ENCODE data around the gene PROP1. TPM values are rescaled to one million over a fixed set of nuclear protein-coding genes. Genes with fewer than 3 reads are reported as not detected.

Gene PROP1
- total and polyA plus RNA-seq, 2 donors (not counting 3 experiments of a cell fraction or from before 2014, with no cell fraction given), result not detected

DNA sequence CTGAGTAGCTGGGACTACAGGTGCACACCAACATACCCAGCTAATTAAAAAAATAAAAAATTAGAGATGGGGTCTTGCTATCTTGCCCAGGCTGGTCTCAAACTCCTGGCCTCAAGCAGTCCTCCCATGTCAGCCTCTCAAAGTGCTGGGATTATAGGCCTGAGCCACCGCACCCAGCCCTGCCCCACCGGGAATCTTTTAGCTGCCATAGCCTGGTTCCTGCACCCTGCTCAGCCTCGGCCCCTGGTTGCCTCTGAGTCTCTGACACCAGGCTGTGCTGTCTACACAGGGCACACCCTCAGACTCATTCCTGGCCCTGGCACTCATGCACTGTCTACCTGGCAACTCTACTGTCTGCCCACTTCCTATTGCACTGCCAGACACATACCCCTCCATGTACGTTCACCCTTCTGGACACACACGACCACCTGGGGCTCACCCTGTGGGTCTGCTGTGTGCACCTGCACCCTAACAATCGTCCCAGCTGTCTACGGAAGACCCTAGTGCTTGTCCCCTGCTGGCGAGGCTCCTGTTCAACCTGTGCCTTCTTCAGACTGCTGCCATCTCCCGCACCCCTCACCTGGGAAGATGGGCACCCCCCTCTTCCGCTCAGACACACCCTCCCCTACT is 1.4 kb downstream of the PROP1 start:
- H4K20me1 ChIP-seq (replicated peaks; ENCODE audit: control insufficient read depth, extremely low read depth, insufficient read depth, low read length), result no peaks in the 10 kb centered on the region
- TF ChIP-seq MYC (IDR thresholded peaks at IDR 0.05; ENCODE audit: low read depth, low read length) (no peak), POLR2AphosphoS5 (IDR thresholded peaks at IDR 0.05; ENCODE audit: insufficient read depth, low read depth, low read length) (no peak), EZH2 (IDR thresholded peaks at IDR 0.05; ENCODE audit: borderline replicate concordance, low read depth, low read length, severe bottlenecking) (no peak), GATA2 (IDR thresholded peaks at IDR 0.05; ENCODE audit: insufficient read depth, insufficient read length, low read depth, low read length) (no peak), FOS (IDR thresholded peaks at IDR 0.05; ENCODE audit: borderline replicate concordance, insufficient read depth, low read length) (no peak), JUN (IDR thresholded peaks at IDR 0.05; ENCODE audit: borderline replicate concordance, insufficient read depth, insufficient read length, low read depth) (no peak), POLR2A (IDR thresholded peaks at IDR 0.05; ENCODE audit: low read depth, low read length) (no peak)
- TF ChIP-seq, protein P1, sequence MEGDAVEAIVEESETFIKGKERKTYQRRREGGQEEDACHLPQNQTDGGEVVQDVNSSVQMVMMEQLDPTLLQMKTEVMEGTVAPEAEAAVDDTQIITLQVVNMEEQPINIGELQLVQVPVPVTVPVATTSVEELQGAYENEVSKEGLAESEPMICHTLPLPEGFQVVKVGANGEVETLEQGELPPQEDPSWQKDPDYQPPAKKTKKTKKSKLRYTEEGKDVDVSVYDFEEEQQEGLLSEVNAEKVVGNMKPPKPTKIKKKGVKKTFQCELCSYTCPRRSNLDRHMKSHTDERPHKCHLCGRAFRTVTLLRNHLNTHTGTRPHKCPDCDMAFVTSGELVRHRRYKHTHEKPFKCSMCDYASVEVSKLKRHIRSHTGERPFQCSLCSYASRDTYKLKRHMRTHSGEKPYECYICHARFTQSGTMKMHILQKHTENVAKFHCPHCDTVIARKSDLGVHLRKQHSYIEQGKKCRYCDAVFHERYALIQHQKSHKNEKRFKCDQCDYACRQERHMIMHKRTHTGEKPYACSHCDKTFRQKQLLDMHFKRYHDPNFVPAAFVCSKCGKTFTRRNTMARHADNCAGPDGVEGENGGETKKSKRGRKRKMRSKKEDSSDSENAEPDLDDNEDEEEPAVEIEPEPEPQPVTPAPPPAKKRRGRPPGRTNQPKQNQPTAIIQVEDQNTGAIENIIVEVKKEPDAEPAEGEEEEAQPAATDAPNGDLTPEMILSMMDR (IDR thresholded peaks at IDR 0.05; ENCODE audit: extremely low read depth in 1 of 2, insufficient read depth in 1 of 2, low read depth in 1 of 2, low read length in 2 of 2), result no peak
- TF ChIP-seq, protein P2, sequence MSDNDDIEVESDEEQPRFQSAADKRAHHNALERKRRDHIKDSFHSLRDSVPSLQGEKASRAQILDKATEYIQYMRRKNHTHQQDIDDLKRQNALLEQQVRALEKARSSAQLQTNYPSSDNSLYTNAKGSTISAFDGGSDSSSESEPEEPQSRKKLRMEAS (IDR thresholded peaks at IDR 0.05; ENCODE audit: insufficient read depth, insufficient read length), result no peak
- no peaks in the 10 kb centered on the region for H3K36me3 ChIP-seq (ENCODE audit: control insufficient read depth in 2 of 2, extremely low read depth in 1 of 2, insufficient read depth in 2 of 2, low read length in 2 of 2)
- dilution Hi-C loops (cut with MboI; ENCODE audit: extremely low pct_ligation_motif_present, low sequenced_read_pairs), result no loop called here
- CTCF ChIA-PET, result interaction anchor here (1.0 kb wide), 1 partner anchor 8 kb away, joined by 3 read pairs; no protein-coding TSS in a partner anchor
- no peak overlapping the region for H3K9ac ChIP-seq (replicated peaks; ENCODE audit: extremely low read depth, insufficient read depth, low read length)
- BruUV-seq (replicated peaks), result no TSS peak
- no peaks in the 10 kb centered on the region for H3K9me1 ChIP-seq (replicated peaks; ENCODE audit: control insufficient read depth, extremely low read depth, insufficient read depth, low read length)
- POLR2A ChIA-PET, result no interaction called here
- H3K4me1 ChIP-seq (ENCODE audit: control insufficient read depth, extremely low read depth, insufficient read depth, low read length), result no peaks in the 10 kb centered on the region
- no peak overlapping the region for H3K27ac ChIP-seq (ENCODE audit: insufficient read depth, low read depth, low read length)
- FAIRE-seq, result no peak
- no peak overlapping the region for H2AFZ ChIP-seq (ENCODE audit: low read depth, low read length)
- H3K9me3 ChIP-seq (replicated peaks; ENCODE audit: control insufficient read depth, insufficient read depth, low read length), result no peaks in the 10 kb centered on the region
- DNase-seq (ENCODE audit: low read depth, low spot score), result no peak
- no peak overlapping the region for H3K4me2 ChIP-seq (ENCODE audit: insufficient read depth, low read length)
- H3K27me3 ChIP-seq (ENCODE audit: control insufficient read depth in 2 of 2, insufficient read depth in 2 of 2, low read length in 2 of 2), result peaks cover 0 to 2% of the 10 kb centered on the region in 2 experiments
- intact Hi-C loops (cut with micrococcal nuclease), result no loop called here
- H3K79me2 ChIP-seq (ENCODE audit: control insufficient read depth, insufficient read depth, low read length), result no peaks in the 10 kb centered on the region
- no peak overlapping the region for H3K4me3 ChIP-seq (replicated peaks in 1 of 3; ENCODE audit: insufficient read depth in 1 of 3, low read depth in 1 of 3, low read length in 3 of 3)

All from endothelial cell of umbilical vein (primary cell).